ENCODE measurements around the gene MEIS2. TPM values are rescaled to one million over a fixed set of nuclear protein-coding genes. Genes with fewer than 3 reads are reported as not detected.

The MEIS2 gene
- total RNA-seq, 1 experiment from 2014 or later = 29.4 TPM

GRCh38 chr15:37103475-37104423 is 3.4 kb upstream of the MEIS2 start:
- in situ Hi-C loops (cut with HindIII; ENCODE audit: low pct_unique_long_range_greater_than_20kb, low sequenced_read_pairs) = no loop called here

GRCh38 chr15:37103163-37103435 is 2.8 kb upstream of the MEIS2 start:
- in situ Hi-C loops (cut with HindIII; ENCODE audit: low pct_unique_long_range_greater_than_20kb, low sequenced_read_pairs) = no loop called here

More at GRCh38 chr15:37103475-37104423, 3.4 kb upstream of the MEIS2 start:
- no peak for DNase-seq (ENCODE audit: low read depth, low spot score)

GRCh38 chr15:37102305-37103162 is 2.2 kb upstream of the MEIS2 start:
- in situ Hi-C loops (cut with HindIII; ENCODE audit: low pct_unique_long_range_greater_than_20kb, low sequenced_read_pairs) = no loop called here
- DNase-seq (ENCODE audit: low read depth, low spot score) = peak; percentile 44

More at GRCh38 chr15:37103163-37103435, 2.8 kb upstream of the MEIS2 start:
- no peak for DNase-seq (ENCODE audit: low read depth, low spot score)

- in situ Hi-C loops (cut with HindIII; ENCODE audit: low pct_unique_long_range_greater_than_20kb, low sequenced_read_pairs) = no loop called here
- no peak for DNase-seq (ENCODE audit: low read depth, low spot score)
Observed at GRCh38 chr15:37101980-37102304, 1.6 kb upstream of the MEIS2 start.

GRCh38 chr15:37100966-37101215 is 542 bp upstream of the MEIS2 start:
- in situ Hi-C loops (cut with HindIII; ENCODE audit: low pct_unique_long_range_greater_than_20kb, low sequenced_read_pairs) = no loop called here
- DNase-seq (ENCODE audit: low read depth, low spot score) = no peak

GRCh38 chr15:37099319-37100108 is 835 bp downstream of the MEIS2 start:
- in situ Hi-C loops (cut with HindIII; ENCODE audit: low pct_unique_long_range_greater_than_20kb, low sequenced_read_pairs) = no loop called here
- DNase-seq (ENCODE audit: low read depth, low spot score) = peak; percentile 38

GRCh38 chr15:37098468-37099318 is 1.7 kb downstream of the MEIS2 start:
- in situ Hi-C loops (cut with HindIII; ENCODE audit: low pct_unique_long_range_greater_than_20kb, low sequenced_read_pairs) = no loop called here
- no peak for DNase-seq (ENCODE audit: low read depth, low spot score)

GRCh38 chr15:37097144-37097919 is 3.0 kb downstream of the MEIS2 start:
- DNase-seq (ENCODE audit: low read depth, low spot score) = no peak
- in situ Hi-C loops (cut with HindIII; ENCODE audit: low pct_unique_long_range_greater_than_20kb, low sequenced_read_pairs) = no loop called here

GRCh38 chr15:37096558-37097143 is 3.7 kb downstream of the MEIS2 start:
- no peak for DNase-seq (ENCODE audit: low read depth, low spot score)
- in situ Hi-C loops (cut with HindIII; ENCODE audit: low pct_unique_long_range_greater_than_20kb, low sequenced_read_pairs) = no loop called here

GRCh38 chr15:37095770-37096557 is 4.4 kb downstream of the MEIS2 start:
- DNase-seq (ENCODE audit: low read depth, low spot score) = no peak

GRCh38 chr15:37094915-37095711 is 5.2 kb downstream of the MEIS2 start:
- DNase-seq (ENCODE audit: low read depth, low spot score) = no peak
- in situ Hi-C loops (cut with HindIII; ENCODE audit: low pct_unique_long_range_greater_than_20kb, low sequenced_read_pairs) = no loop called here

More at GRCh38 chr15:37095770-37096557, 4.4 kb downstream of the MEIS2 start:
- in situ Hi-C loops (cut with HindIII; ENCODE audit: low pct_unique_long_range_greater_than_20kb, low sequenced_read_pairs) = no loop called here

GRCh38 chr15:37094333-37094914 is 5.9 kb downstream of the MEIS2 start:
- in situ Hi-C loops (cut with HindIII; ENCODE audit: low pct_unique_long_range_greater_than_20kb, low sequenced_read_pairs) = no loop called here
- no peak for DNase-seq (ENCODE audit: low read depth, low spot score)

GRCh38 chr15:37093480-37094332 is 6.6 kb downstream of the MEIS2 start:
- in situ Hi-C loops (cut with HindIII; ENCODE audit: low pct_unique_long_range_greater_than_20kb, low sequenced_read_pairs) = no loop called here

More at GRCh38 chr15:37093480-37094332, 6.6 kb downstream of the MEIS2 start:
- DNase-seq (ENCODE audit: low read depth, low spot score) = peak; percentile 37

Measured in SK-MEL-5 (cell line).